HG03439 (cell line): ENCODE data around the gene DOK3.
"Not testable (repeated sequence)": the region's sequence is repeated elsewhere in the genome, so short reads cannot be mapped to it uniquely, and the experiment has no call there.

Source experiments
- ATAC-seq: cut with Tn5 transposase; IDR thresholded peaks from one replicate; pipeline ENCODE4 v1.9.1; 2021; ENCODE audit warnings: mild to moderate bottlenecking, moderate library complexity; ENCODE audit not compliant: unreplicated experiment

The DOK3 gene

GRCh38 chr5:177498013-177498787 is 11.4 kb downstream of the DOK3 start:
- peak; percentile 3 for ATAC-seq

GRCh38 chr5:177497292-177498012 is 12.2 kb downstream of the DOK3 start, which contains the start of gene PDLIM7:
TSS of gene PDLIM7 (minus strand) at chr5:177497604. CDS start at chr5:177496512, 1,092 bp downstream.
- ATAC-seq = peak; percentile 76

- ATAC-seq = no peak
Measured at GRCh38 chr5:177496727-177497291, 12.8 kb downstream of the DOK3 start.

- ATAC-seq = no peak
Measured at GRCh38 chr5:177496070-177496726, 13.4 kb downstream of the DOK3 start.

GRCh38 chr5:177495243-177496060 is 14.2 kb downstream of the DOK3 start:
- no peak for ATAC-seq

- no peak for ATAC-seq
Measured at GRCh38 chr5:177494346-177495195, 15.1 kb downstream of the DOK3 start.

GRCh38 chr5:177493795-177494345 is 15.8 kb downstream of the DOK3 start:
- no peak for ATAC-seq

GRCh38 chr5:177492841-177493240 is 16.8 kb downstream of the DOK3 start:
- no peak for ATAC-seq

- no peak for ATAC-seq
Measured at GRCh38 chr5:177491983-177492746, 17.5 kb downstream of the DOK3 start.

- ATAC-seq = no peak
Measured at GRCh38 chr5:177491429-177491945, 18.1 kb downstream of the DOK3 start.

GRCh38 chr5:177490992-177491391 is 18.6 kb downstream of the DOK3 start:
- no peak for ATAC-seq

- ATAC-seq = no peak
Measured at GRCh38 chr5:177490311-177490991, 19.2 kb downstream of the DOK3 start.

- no peak for ATAC-seq
Measured at GRCh38 chr5:177489119-177489716, 20.4 kb downstream of the DOK3 start.

GRCh38 chr5:177487975-177488374 is 21.7 kb downstream of the DOK3 start:
- ATAC-seq = no peak

- no peak for ATAC-seq
Measured at GRCh38 chr5:177487144-177487543, 22.5 kb downstream of the DOK3 start.

- no peak for ATAC-seq
Measured at GRCh38 chr5:177486256-177486655, 23.4 kb downstream of the DOK3 start.

GRCh38 chr5:177485753-177486152 is 23.9 kb downstream of the DOK3 start:
- ATAC-seq = not testable (repeated sequence)
